Calu3 (cell line): ENCODE measurements around the gene SLC25A34. TPM values are rescaled to one million over a fixed set of nuclear protein-coding genes. Genes with fewer than 3 reads are reported as not detected.
"Not testable (repeated sequence)": the region's sequence is repeated elsewhere in the genome, so short reads cannot be mapped to it uniquely, and the experiment has no call there.

Experiments
- BruUV-seq: library from RNA; stranded (reverse); fragments of 400-500 nt; replicated peaks from 2 replicates; lab custom pipeline; 2021; lab: Mats Ljungman, UMichigan
- CTCF ChIA-PET: fragments of 300-600 bp; sonication (Branson Sonifier 250); formaldehyde crosslinking; loops from one replicate; lab custom pipeline; 2022; ENCODE audit warnings: antibody characterized with exemption; lab: Charles Lee
- DNase-seq: peaks from one replicate; pipeline ENCODE4 v3.0.0; 2022
- H3K27ac Mint-ChIP-seq: one replicate; pipeline ENCODE4 v1.8.0; 2022; ENCODE audit warnings: mixed read lengths; ENCODE audit not compliant: unreplicated experiment
- H3K27me3 Mint-ChIP-seq: one replicate; pipeline ENCODE4 v1.8.0; 2022; ENCODE audit warnings: mixed read lengths; ENCODE audit not compliant: unreplicated experiment
- H3K36me3 Mint-ChIP-seq: one replicate; pipeline ENCODE4 v1.8.0; 2022; ENCODE audit warnings: mild to moderate bottlenecking, moderate library complexity, mixed read lengths; ENCODE audit not compliant: insufficient read depth, unreplicated experiment
- H3K4me1 Mint-ChIP-seq: one replicate; pipeline ENCODE4 v1.8.0; 2022; ENCODE audit warnings: mild to moderate bottlenecking, low read depth, mixed read lengths; ENCODE audit not compliant: unreplicated experiment
- H3K4me3 Mint-ChIP-seq: one replicate; pipeline ENCODE4 v1.8.0; 2022; ENCODE audit warnings: mild to moderate bottlenecking, low read depth, moderate library complexity, mixed read lengths; ENCODE audit not compliant: unreplicated experiment
- H3K9me3 Mint-ChIP-seq: one replicate; pipeline ENCODE4 v1.8.0; 2022; ENCODE audit warnings: low read depth, mixed read lengths; ENCODE audit not compliant: unreplicated experiment
- intact Hi-C: fragments of 100-400 bp; cut with micrococcal nuclease; formaldehyde crosslinking; loops from one replicate; pipeline ENCODE4 v1.10.0; 2022; ENCODE audit not compliant: unreplicated experiment
- total RNA-seq: library from RNA; stranded (reverse); gene quantifications from 2 replicates; pipeline ENCODE4 v1.2.3, GENCODE V29; 2022
- TF ChIP-seq, protein P1 (sequence below): fragments of 200-600 bp; IDR thresholded peaks from one replicate; pipeline ENCODE4 v1.8.0; 2022; ENCODE audit warnings: antibody characterized with exemption; ENCODE audit not compliant: unreplicated experiment

The SLC25A34 gene
- total RNA-seq, 1 experiment from 2014 or later = 0.68 TPM

DNA sequence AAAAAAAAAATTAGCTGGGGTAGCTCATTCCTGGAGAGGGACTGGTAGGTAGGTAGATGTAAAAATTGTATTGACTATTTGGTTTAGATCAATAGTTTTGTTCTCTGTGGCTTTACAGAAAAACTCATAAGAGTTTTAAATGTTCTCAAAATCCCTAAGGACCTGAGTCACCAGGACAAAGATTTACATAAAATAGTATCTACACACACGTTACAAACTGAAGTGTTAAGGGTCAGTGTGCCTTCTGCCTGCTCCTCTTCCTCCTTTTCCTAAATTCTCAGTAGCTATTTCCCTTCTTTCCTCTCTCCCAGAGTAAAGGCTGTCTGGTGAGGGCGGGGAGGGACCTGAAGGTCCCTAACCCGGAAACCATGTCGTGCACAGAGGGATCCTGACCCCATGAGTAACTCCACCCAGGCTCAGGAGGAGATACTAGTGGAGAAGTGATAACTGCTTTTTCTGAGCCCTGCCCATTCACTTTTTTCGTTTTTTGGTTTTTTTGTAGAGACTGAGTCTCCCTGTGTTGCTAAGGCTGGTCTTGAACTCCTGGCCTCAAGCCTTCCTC is 43.9 kb upstream of the SLC25A34 start:
- Mint-ChIP-seq H3K4me1 (no peaks in the 10 kb centered on the region), H3K27ac (no peak overlapping the region), H3K36me3 (no peaks in the 10 kb centered on the region), H3K9me3 (no peaks in the 10 kb centered on the region), H3K4me3 (no peak overlapping the region), H3K27me3 (no peaks in the 10 kb centered on the region)
- TF ChIP-seq, protein P1, sequence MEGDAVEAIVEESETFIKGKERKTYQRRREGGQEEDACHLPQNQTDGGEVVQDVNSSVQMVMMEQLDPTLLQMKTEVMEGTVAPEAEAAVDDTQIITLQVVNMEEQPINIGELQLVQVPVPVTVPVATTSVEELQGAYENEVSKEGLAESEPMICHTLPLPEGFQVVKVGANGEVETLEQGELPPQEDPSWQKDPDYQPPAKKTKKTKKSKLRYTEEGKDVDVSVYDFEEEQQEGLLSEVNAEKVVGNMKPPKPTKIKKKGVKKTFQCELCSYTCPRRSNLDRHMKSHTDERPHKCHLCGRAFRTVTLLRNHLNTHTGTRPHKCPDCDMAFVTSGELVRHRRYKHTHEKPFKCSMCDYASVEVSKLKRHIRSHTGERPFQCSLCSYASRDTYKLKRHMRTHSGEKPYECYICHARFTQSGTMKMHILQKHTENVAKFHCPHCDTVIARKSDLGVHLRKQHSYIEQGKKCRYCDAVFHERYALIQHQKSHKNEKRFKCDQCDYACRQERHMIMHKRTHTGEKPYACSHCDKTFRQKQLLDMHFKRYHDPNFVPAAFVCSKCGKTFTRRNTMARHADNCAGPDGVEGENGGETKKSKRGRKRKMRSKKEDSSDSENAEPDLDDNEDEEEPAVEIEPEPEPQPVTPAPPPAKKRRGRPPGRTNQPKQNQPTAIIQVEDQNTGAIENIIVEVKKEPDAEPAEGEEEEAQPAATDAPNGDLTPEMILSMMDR = no peak
- intact Hi-C loops = no loop called here
- DNase-seq = no peak
- no TSS peak for BruUV-seq
- CTCF ChIA-PET = no interaction called here

DNA sequence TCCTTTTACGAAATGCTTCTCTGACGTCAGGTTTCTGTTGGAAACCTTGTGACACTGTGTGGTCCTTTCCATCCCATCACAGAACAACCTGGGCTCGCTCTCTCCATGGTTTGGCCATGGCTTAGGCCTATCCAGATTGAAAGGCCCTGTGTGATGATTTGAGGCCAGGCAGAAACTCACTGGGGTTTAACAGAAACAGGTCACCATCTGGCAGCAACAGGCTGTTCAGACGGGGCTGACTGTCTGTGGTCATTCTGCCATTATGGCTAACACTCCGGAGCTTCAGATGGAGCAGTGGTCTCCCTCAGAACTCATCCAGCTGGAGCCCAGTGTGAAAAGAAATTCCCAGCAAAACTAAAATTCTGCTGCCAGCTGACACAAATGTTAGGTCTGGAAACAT is 42.7 kb upstream of the SLC25A34 start:
- no peaks in the 10 kb centered on the region for H3K9me3 Mint-ChIP-seq
- no TSS peak for BruUV-seq
- TF ChIP-seq, protein P1 = no peak
- H3K36me3 Mint-ChIP-seq = no peaks in the 10 kb centered on the region
- intact Hi-C loops = no loop called here
- no peaks in the 10 kb centered on the region for H3K4me1 Mint-ChIP-seq
- H3K4me3 Mint-ChIP-seq = no peak overlapping the region
- H3K27ac Mint-ChIP-seq = no peak overlapping the region
- CTCF ChIA-PET = no interaction called here
- no peak for DNase-seq
- H3K27me3 Mint-ChIP-seq = no peaks in the 10 kb centered on the region

DNA sequence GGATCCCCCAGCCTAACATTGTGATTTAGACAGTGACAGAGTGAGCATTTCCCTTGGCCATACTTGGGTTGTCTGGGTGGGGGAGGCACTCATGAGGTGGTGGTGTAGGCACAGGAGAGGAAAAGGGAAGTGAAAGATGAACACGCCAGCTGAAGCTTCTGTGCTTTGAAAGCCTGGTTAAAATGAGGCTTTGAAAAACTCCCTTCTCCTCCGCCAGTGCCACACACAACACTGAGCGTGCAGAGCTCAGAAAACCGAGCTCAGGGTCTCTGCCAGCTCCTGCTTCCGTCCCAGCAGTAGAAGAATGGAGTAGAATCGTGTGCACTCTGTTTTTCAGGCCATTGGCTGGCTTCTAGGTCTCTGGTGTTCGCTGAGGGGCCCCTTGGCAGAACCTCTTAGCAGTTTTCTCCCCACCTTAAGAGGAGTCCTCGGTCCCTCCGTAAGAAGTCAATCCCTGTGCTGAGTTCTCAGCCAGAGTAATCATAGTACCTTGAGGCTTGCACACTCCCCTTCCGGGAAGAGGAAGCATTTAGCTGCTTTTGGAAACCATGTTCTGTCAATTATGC is 39.0 kb upstream of the SLC25A34 start:
- TF ChIP-seq, protein P1 = no peak
- H3K27me3 Mint-ChIP-seq = no peaks in the 10 kb centered on the region
- DNase-seq = no peak
- H3K27ac Mint-ChIP-seq = no peak overlapping the region
- no TSS peak for BruUV-seq
- H3K36me3 Mint-ChIP-seq = no peaks in the 10 kb centered on the region
- H3K9me3 Mint-ChIP-seq = no peaks in the 10 kb centered on the region
- no peak overlapping the region for H3K4me3 Mint-ChIP-seq
- intact Hi-C loops = no loop called here
- no peaks in the 10 kb centered on the region for H3K4me1 Mint-ChIP-seq
- CTCF ChIA-PET = interaction anchor here (1.3 kb wide), 1 partner anchor 38 kb away, joined by 11 read pairs; no protein-coding TSS in a partner anchor

DNA sequence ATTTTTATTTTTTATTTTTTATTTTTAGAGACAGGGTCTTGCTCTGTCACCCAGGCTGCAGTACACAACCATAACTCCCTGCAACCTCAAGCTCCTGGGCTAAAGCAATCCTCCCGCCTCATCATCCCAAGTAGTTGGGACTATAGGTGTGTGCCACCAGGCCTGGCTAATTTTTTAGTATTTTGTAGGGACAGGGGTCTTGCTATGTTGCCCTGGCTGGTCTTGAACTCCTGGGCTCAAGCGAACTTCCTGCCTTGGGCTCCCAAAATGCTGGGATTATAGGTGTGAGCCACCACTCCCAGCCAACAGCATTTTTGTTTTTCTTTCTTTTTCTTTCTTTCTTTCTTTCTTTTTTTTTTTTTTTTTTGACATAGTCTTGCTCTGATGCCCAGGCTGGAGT is 37.9 kb upstream of the SLC25A34 start:
- TF ChIP-seq, protein P1 = no peak
- CTCF ChIA-PET = no interaction called here
- no peaks in the 10 kb centered on the region for H3K36me3 Mint-ChIP-seq
- peaks cover 4% of the 10 kb centered on the region for H3K4me1 Mint-ChIP-seq
- H3K27ac Mint-ChIP-seq = no peak overlapping the region
- intact Hi-C loops = no loop called here
- no peaks in the 10 kb centered on the region for H3K9me3 Mint-ChIP-seq
- no peaks in the 10 kb centered on the region for H3K27me3 Mint-ChIP-seq
- DNase-seq = no peak
- no TSS peak for BruUV-seq
- H3K4me3 Mint-ChIP-seq = no peak overlapping the region

DNA sequence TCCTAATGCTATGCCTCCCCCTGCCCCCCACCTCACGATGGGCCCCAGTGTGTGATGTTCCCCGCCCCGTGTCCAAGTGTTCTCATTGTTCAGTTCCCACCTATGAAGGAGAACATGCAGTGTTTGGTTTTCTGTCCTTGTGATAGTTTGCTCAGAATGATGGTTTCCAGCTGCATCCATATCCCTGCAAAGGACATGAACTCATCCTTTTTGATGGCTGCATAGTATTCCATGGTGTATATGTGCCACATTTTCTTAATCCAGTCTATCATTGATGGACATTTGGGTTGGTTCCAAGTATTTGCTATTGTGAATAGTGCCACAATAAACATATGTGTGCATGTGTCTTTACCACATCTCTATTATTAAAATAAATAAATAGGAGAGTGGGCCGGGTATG is 36.7 kb upstream of the SLC25A34 start:
- intact Hi-C loops, H3K9me3 Mint-ChIP-seq, H3K4me3 Mint-ChIP-seq, H3K27me3 Mint-ChIP-seq, BruUV-seq, CTCF ChIA-PET, H3K27ac Mint-ChIP-seq, DNase-seq, H3K36me3 Mint-ChIP-seq: not testable (repeated sequence)
- H3K4me1 Mint-ChIP-seq = peaks cover 11% of the 10 kb centered on the region
